HFFc6 (cell line): Measurements from ENCODE around the gene SLC22A1. TPM values are rescaled to one million over a fixed set of nuclear protein-coding genes. Genes with fewer than 3 reads are reported as not detected.

Experiments
- DNase-seq: peaks from one replicate; pipeline ENCODE4 v3.0.0-alpha.2; 2018
- H3K27ac Mint-ChIP-seq: 2 replicates; pipeline ENCODE4 v1.8.0; 2020; ENCODE audit warnings: mild to moderate bottlenecking, mixed read lengths
- H3K27me3 Mint-ChIP-seq: 2 replicates; pipeline ENCODE4 v1.8.0; 2021; ENCODE audit warnings: mild to moderate bottlenecking, moderate library complexity, mixed read lengths; ENCODE audit not compliant: insufficient read depth
- H3K36me3 Mint-ChIP-seq: 2 replicates; pipeline ENCODE4 v1.8.0; 2021; ENCODE audit warnings: low read depth, mixed read lengths
- H3K4me1 Mint-ChIP-seq: 2 replicates; pipeline ENCODE4 v1.8.0; 2020; ENCODE audit warnings: low read depth, mixed read lengths
- H3K4me3 Mint-ChIP-seq: 2 replicates; pipeline ENCODE4 v1.8.0; 2020; ENCODE audit warnings: mild to moderate bottlenecking, moderate library complexity, mixed read lengths
- H3K9me3 Mint-ChIP-seq: 2 replicates; pipeline ENCODE4 v1.8.0; 2020; ENCODE audit warnings: mild to moderate bottlenecking, mixed read lengths
- CTCF ChIP-seq: fragments of 200-600 bp; sonication (generic); IDR thresholded peaks from 2 replicates; pipeline ENCODE4 v1.5.0; 2021; ENCODE audit warnings: antibody characterized with exemption, mild to moderate bottlenecking
- long read RNA-seq: library from polyadenylated mRNA; unstranded; transcript quantifications from one replicate; pipeline ENCODE4 v2.0.0, GENCODE V29; 2019
- total RNA-seq, 6 experiments: library from RNA; stranded (reverse); fragmentation: NEBNext Ultra II Directional; extraction: Animal tissue kit (Norgen Biotek cat#: 25700); gene quantifications; 2 replicates in 1 of 6; 3 replicates in 5 of 6; pipeline ENCODE4 v1.2.3, GENCODE V29; 2021

Gene SLC22A1
- under 1 TPM in 4 of 6 experiments, not detected in 2; 0.12 to 0.33 (median 0.21) TPM for total RNA-seq
- long read RNA-seq, partial matches to known transcripts: 0 of 1 reads
- long read RNA-seq, other reads (novel, unspliced or antisense): 1 of 1 reads

GRCh38 chr6:160121558-160121957 lies at the start of gene SLC22A1:
TSS of gene SLC22A1 (plus strand) at chr6:160121815. CDS start at chr6:160121936, 121 bp downstream.
- peaks cover 18% of the 10 kb centered on the region; the same call in 1 of the 2 replicates for H3K36me3 Mint-ChIP-seq
- H3K9me3 Mint-ChIP-seq: no peaks in the 10 kb centered on the region
- H3K4me1 Mint-ChIP-seq: no peaks in the 10 kb centered on the region
- no peak within 1 kb of the TSS for H3K27ac Mint-ChIP-seq
- DNase-seq: no peak
- no peak for TF ChIP-seq CTCF
- H3K27me3 Mint-ChIP-seq: peaks cover 7% of the 10 kb centered on the region
- H3K4me3 Mint-ChIP-seq: no peak within 1 kb of the TSS

- peaks cover 1% of the 10 kb centered on the region; the same call in 1 of the 2 replicates for H3K27me3 Mint-ChIP-seq
- no peak for DNase-seq
- no peak overlapping the region for H3K4me3 Mint-ChIP-seq
- peaks cover 20% of the 10 kb centered on the region for H3K4me1 Mint-ChIP-seq
- no peak overlapping the region for H3K27ac Mint-ChIP-seq
- H3K9me3 Mint-ChIP-seq: no peaks in the 10 kb centered on the region
- TF ChIP-seq CTCF: no peak
- peaks cover 17% of the 10 kb centered on the region for H3K36me3 Mint-ChIP-seq
Measured at GRCh38 chr6:160073272-160073671, 48.3 kb upstream of the SLC22A1 start.

- H3K27ac Mint-ChIP-seq: no peak overlapping the region
- no peaks in the 10 kb centered on the region for H3K9me3 Mint-ChIP-seq
- H3K27me3 Mint-ChIP-seq: peaks cover 1% of the 10 kb centered on the region; the same call in 1 of the 2 replicates
Measured at GRCh38 chr6:160076009-160076408, 45.6 kb upstream of the SLC22A1 start.

GRCh38 chr6:160077024-160077423 lies 44.6 kb upstream of the SLC22A1 start:
- no peaks in the 10 kb centered on the region for H3K9me3 Mint-ChIP-seq
- no peaks in the 10 kb centered on the region for H3K27me3 Mint-ChIP-seq
- DNase-seq: no peak
- H3K4me3 Mint-ChIP-seq: peak overlapping the region; percentile 49; the same call in 1 of the 2 replicates
- peak overlapping the region; percentile 81 for H3K27ac Mint-ChIP-seq
- TF ChIP-seq CTCF: no peak
- peaks cover 39% of the 10 kb centered on the region for H3K36me3 Mint-ChIP-seq
- peaks cover 22% of the 10 kb centered on the region for H3K4me1 Mint-ChIP-seq

More at GRCh38 chr6:160076009-160076408, 45.6 kb upstream of the SLC22A1 start:
- TF ChIP-seq CTCF: no peak
- Mint-ChIP-seq H3K4me3 (no peak overlapping the region), H3K4me1 (peaks cover 22% of the 10 kb centered on the region), H3K36me3 (peaks cover 31% of the 10 kb centered on the region)
- DNase-seq: no peak

- peak overlapping the region; percentile 81 for H3K27ac Mint-ChIP-seq
- H3K9me3 Mint-ChIP-seq: no peaks in the 10 kb centered on the region
- H3K27me3 Mint-ChIP-seq: no peaks in the 10 kb centered on the region
- peaks cover 22% of the 10 kb centered on the region for H3K4me1 Mint-ChIP-seq
- peak; percentile 64 for DNase-seq
- H3K36me3 Mint-ChIP-seq: peaks cover 41% of the 10 kb centered on the region
- TF ChIP-seq CTCF: no peak
- peak overlapping the region; percentile 49 for H3K4me3 Mint-ChIP-seq
Measured at GRCh38 chr6:160077526-160077925, 44.1 kb upstream of the SLC22A1 start.
